ENCODE measurements around the gene SMOC1.

Gene SMOC1

DNA sequence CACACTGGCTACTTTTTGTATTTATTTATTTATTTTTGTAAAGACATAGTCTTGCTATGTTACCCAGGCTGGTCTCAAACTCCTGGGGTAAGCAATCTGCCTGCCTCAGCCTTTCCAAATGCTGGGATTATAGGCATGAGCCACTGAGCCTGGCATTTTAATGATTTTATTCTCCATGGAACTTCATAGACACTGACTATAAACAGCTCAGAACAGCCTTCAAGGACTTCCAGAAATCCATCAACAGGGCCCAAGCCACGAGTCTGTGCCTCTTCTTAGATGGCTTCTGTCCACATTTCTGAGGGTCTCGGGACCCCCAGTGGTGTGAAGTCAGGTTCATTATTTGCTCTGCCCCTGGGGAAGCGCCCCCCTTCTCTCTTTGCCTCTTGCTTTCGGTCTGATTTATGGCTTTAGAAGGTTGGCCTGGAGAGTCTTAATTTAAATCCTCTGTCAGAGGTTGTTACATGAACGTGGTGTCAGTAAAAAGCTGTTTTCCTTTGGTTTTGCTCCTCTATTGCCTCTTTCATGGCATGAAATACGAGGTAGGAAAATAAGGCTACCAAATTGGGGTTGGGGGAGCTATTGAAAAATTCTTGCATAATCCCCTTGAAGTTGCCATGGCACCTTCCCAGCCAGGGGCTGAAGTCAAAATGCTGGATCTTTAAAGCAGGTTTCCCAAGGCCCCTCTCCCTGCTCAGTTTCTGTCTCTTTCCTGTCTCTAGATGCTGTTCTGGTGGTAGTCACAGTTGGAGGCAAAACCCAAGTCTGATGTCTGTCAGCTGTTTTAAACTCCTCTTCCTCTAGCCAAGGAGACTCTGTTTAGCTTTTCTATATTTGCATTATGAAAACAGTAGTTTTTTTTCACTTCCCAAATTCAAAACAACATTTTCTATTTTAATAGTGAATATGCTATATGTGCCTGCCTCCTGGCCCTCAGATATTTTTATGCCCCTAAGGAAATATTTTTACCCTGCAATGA lies 129.4 kb downstream of the SMOC1 start:
- no peak for DNase-seq (ENCODE audit: low read depth in 2 of 2)

DNA sequence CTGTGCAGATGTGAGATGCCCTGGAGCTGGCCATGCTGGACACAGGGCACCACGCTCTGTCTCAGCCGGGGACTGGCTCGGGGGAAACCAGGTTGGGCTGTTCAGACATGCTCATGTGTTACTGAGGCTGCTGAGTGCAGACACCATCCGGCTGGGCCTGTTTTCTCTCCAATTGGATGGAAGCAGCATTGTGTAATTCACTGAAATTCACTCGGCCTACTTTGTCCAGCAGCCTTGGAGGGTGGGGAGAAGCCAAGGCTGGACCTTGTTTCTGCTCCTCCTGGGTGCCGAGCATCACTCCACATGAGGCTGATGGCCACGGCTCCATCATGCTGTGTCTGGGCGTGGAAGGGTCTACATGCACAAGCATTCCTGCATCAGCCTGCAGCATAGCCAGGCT lies 130.7 kb downstream of the SMOC1 start:
- no peak for DNase-seq (ENCODE audit: low read depth in 2 of 2)

DNA sequence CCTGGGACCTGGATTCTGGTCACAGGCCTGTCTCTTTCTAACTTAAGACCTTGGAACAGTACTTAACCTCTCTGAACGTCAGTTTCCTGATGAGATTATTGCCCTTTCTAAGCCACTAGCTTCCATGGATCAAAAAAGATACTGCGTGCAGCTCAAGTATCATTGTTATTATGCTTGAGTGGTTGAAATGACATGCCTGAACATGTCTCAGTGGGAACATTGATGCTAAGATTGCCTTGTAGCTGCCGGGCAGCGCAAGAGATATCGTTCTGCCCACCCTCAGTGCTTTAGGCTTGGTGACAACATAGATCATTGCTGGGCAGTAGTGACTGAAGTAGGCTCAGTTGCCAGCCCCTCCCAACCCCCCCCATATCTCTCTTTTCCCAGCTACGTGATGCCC lies 131.9 kb downstream of the SMOC1 start:
- no peak for DNase-seq (ENCODE audit: low read depth in 2 of 2)

DNA sequence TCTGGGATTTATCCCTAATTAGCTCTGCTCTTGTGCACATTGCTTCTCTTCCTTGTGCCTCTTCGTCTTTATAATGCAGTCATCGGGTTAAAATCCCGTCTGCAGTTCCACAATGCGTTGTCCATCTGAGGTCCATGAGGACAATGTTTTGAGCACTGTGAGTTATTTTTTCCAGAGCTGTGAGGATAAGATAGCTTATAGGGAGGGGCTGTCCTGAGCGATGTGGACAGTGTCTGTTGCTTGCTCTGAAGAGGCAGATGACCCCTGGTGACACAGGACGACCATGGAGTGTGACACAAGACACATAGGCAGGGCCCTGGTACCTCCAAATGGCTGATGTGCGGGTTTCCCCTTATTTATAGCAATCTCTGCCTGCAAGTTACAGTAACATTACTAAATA lies 132.5 kb downstream of the SMOC1 start:
- DNase-seq (ENCODE audit: low read depth in 2 of 2): no peak

DNA sequence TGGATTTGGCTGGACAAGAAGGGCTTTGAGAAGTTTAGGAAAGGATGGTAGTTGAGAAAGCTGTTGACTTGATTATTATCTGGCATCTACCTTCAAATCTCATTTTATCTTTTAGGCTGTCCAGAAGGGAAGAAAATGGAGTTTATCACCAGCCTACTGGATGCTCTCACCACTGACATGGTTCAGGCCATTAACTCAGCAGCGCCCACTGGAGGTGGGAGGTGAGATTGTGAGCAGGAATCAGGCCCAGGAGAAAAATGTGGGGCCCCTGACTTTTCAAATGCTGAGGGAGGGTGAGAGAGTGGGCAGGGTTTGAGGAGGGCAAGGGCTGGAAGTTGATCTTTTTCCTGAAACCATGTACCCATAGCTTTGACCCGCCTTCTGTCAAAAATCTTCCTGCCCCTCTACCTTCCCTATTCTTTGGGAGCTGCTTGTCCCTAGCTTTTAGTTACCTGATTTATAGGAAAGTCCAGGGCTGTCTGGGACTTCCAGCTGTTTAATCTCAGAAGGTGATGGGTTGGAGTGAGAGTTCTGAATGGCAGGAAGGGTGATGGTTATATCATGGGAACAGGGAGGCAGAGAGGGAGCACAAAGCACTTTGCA lies 134.2 kb downstream of the SMOC1 start:
- peak; percentile 23 to 58 for DNase-seq (ENCODE audit: low read depth in 2 of 2)

DNA sequence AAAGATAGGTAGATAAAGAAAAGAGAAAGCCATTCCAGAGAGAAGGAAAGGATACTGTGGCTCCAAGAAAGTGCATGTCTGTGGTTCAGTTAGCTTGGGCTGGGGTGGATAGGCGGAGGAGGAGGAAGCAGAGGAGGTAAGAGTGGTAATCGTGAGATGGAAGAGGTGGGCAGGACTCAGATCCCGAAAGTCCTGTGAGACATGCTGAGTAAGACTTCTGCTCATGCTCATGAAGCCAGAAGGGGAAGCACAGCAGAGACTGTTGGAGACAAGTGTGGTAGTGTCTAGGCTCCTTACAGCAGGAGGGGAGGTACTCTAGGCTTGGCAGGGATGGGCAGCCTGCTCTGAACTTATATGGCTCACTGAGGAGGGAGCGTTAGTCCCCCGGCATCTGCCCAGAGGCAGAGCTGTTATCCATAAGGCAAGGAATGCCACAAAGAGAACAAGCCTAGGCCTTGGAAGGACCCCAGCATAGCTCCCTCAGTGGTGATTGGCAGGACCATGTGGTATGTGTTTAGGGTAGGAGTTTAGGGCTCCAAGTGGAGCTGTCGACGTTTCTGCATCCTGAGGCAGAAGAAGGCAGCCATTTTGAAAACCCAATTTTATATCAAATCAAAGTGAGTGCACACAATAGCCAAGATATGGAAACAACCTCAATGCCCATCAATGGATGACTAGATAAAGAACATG lies 135.3 kb downstream of the SMOC1 start:
- DNase-seq (ENCODE audit: low read depth in 2 of 2): no peak

DNA sequence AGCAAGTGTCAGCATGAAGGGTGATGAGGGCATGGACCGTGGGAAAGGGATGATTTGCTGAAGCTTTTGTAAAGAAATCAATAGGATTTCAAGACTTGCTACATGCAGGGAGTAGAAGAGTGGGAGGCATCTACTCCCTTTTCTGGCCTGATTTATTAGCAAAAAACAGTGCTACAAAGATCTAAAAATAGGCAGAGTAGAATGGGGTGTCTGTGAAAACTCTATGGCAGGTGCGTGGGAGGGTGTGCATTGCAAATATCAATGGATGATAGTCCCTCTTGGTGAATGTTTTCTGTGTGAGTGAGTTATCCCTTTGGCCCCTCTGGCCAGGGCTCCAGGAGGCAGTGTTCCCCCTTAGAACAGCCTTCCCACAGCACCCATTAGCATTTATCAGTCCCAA lies 139.0 kb downstream of the SMOC1 start:
- DNase-seq (ENCODE audit: low read depth in 2 of 2): no peak

DNA sequence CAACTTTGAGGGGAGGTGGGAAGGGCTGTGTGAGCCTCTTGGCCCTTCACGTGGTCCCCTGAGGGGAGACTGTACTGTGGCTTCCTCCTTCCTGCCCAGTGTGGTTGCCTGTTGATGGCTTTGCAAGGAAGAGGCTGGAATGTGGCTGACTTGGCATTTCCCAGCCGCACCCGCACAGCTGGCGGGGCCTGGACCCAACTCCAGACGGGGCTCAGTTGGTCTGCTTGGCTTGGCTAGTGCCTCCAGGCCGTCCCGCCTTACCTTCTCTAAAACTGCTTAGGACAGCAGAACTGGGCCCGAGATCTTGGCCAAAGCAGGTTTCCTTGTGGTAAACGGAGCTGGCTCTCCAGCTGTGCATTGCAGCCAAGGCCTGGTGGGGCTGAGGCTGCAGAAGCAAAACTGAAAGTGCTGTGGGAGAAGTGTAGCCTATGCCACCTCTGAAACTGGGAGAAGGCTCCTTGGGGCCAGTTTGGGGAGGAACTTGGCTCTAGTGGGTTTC lies 139.5 kb downstream of the SMOC1 start:
- no peak for DNase-seq (ENCODE audit: low read depth in 2 of 2)

DNA sequence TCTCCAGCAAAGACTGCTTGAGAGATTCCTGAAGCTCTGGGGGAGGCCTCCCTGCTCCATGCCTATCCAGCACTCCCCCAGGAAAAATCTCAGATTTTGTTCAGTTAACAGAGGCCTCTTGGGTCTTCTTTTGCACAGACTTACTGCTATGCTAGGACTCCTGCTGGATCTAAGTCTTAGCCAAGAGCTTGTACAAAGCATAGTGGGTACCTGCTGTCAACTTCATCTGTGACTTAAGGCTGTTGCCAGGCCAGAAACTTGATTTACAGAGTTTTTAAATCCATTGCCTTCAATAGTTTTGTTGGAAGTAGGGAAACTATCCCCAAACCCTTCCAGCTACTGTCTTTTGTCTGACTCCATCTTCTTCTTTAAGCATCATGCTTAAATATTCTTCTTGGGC lies 140.5 kb downstream of the SMOC1 start:
- DNase-seq (ENCODE audit: low read depth in 2 of 2): no peak

DNA sequence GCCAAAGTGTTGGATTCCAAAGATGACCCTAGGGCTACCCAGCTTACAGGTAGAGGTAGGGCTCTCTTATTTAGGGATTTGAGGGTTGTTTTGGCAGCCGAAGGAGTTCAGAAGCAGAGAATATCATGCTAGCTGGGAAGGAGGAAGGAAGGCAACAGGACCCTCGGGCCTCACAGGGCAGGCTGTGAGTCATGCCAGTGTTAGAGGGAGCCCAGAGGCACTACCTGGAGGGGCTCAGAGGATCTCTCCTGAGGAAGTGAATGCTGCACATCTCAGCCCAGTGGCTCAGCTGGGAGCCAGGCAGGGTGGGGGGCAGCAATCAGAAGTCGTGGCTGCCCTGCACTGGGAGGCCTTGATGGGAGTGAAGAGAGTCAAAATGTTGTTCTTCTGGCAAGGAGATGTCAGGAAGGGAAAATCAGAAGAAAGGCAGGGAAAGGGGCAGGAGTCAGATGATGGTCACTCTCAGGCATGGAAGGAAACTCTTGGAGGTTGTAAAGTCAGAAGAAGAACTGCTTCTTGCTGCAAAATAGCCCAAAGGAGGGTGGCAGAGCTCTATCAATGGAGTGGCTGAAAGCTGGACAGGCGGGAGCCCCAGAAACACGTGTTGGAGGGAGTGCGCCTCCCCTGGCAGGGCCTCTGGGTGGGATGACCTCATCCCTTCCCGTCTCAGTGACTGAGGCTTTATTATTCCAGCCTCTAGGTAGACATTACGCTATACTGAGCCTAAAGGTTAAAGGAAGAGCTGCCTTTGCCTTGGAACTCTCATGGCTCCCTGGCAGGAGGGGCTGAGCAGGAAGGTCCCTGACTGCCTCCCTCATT lies 141.3 kb downstream of the SMOC1 start:
- DNase-seq (ENCODE audit: low read depth in 2 of 2): no peak

DNA sequence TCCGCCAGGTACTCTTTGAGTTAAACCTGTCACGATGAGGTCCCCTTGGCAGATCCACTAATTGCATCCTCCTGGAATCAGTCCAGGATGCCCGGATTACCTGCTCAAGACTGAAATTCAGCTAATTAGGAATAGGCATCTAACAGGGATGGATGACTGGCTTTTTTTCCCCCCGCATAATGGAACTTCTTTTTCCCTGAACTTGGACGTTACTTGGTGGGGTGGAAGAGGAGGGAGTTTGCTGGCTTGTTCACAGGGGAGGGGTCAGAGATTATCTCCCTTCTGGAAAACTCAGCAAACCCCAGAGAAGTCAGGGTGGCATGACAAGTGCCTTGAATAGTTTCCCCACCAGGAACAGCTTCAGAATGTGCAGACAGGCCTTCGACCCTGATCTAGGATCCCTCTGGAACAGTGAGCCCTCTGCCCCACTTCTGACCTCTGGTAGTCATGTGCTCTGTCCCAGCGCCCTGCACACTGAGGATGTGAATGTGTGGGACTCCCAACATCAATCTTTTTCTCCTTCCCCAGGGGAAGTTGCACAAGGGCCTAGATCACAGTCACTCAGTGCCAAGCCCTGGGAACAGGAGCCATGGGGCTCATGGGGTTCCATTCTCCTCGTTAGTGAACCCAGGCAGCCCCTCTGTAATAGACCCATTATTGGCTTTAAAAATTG lies 142.5 kb downstream of the SMOC1 start:
- DNase-seq (ENCODE audit: low read depth in 2 of 2): no peak

DNA sequence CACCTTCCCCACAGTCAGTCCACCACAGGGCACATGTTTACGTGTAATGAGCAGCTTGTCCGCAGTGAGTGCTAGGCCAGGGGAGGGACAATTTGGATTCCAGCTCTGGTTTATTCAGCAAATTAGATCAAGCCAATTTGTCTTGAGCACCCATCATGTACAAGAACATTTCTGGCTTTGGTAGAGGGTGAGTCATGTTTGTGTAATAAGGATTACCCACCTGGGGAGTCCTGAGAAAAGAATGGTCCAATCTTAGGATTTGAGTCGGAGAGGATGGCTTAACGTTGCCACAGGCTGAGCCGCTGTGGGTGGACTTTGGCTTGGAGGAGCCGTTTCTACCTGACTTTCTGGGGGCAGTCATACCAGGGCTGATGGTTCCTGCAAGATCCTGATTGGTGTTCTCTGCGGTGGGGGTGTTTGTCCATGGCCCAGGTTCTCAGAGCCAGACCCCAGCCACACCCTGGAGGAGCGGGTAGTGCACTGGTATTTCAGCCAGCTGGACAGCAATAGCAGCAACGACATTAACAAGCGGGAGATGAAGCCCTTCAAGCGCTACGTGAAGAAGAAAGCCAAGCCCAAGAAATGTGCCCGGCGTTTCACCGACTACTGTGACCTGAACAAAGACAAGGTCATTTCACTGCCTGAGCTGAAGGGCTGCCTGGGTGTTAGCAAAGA lies 143.7 kb downstream of the SMOC1 start:
- DNase-seq (ENCODE audit: low read depth in 2 of 2): no peak

DNA sequence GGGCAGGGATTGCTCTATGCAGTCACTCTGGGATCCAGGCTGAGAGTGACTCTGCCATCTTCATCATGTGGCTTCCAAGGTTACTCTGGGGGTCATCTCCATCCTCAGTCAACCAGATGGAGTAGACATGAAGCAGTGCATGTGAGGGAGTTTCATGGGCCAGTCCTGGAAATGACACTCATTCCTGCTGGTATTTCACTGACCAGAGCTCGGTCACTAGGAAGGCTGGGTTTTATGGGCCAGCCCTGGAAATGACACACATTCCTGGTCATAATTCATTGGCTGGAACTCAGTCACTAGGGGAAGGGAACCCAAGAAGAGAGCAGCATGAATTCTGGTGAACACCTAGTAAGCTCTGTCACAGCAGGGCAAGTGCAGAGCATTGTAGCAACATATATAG lies 144.7 kb downstream of the SMOC1 start:
- no peak for DNase-seq (ENCODE audit: low read depth in 2 of 2)

DNA sequence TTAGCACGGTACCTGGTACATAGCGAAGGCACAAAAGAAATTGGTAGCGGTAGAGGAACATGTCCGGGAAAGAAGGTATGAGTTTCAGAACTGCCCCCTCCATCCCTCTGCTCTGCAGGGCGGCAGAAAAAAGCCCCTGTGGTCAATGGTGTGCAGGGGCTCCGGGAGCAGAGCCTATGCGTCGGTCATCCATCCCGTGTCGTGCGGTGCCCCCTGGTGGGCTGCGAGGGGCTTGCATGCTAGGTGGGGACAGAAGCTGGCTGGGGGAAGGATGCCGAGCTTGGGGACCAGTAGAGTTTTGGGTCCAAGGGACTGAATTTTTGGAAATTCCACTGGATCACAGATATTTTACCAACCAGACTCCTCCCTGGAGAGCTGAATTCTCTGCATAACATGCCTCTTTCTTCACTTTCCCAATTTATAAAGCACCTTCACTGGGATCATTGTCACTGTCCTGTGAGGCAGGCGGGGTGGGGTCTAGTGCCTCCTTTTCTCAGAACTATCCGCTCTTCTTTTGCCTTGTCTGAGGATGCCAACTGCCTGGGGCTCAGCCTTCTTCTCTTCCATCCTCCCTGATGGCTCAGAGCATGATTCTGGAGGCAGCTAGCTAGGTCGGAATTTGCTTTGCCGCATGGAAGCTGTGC lies 148.7 kb downstream of the SMOC1 start:
- DNase-seq (ENCODE audit: low read depth in 2 of 2): peak; percentile 48 to 75

DNA sequence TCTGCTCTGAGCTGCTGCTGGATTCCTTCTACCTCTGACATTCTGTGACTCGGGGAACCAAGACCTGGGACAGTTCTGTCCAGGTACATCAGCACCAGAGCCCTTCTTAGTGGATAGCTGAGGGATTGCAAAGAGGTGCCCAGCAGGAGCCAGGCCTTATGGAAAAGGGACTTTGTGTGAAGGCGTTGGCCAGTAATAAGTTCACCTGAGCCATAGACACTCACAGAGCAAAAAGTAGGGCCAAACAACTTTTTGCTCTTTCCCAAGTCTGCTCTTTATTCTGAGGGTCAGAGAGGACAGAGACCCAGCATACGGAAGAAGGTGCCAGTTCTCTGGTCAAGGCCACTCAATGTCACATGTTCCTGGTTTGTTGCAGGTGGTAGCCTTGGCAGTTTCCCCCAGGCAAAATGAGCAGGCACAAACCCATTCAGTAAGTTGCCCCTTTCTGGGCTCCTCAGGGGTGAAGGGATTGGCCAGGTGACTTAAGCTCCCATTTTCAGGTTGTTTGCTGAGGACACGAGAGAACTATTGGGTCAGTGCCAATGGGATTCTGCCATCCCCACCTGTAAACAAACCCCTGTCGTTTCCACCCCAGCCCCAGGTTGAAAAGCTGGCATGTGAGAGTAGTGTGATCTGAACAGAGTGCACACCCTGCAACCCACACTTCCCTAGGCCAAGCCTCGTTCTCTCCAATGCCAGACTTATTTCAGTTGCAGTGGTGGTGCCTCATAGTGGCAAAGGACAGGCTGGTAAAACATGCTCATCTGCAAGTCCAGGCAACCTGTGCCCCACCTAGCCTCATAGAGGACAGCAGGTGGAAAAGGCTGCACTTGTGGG lies 150.3 kb downstream of the SMOC1 start:
- DNase-seq (ENCODE audit: low read depth in 2 of 2): no peak

DNA sequence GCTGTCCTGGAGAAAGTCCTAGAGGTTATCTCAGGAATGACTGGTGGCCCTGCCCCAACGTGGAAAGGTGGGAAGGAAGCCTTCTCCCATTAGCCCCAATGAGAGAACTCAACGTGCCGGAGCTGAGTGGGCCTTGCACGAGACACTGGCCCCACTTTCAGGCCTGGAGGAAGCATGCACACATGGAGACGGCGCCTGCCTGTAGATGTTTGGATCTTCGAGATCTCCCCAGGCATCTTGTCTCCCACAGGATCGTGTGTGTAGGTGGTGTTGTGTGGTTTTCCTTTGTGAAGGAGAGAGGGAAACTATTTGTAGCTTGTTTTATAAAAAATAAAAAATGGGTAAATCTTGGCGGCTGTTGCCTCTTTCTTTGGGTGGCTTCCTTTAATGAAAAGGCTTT lies 152.8 kb downstream of the SMOC1 start:
- DNase-seq (ENCODE audit: low read depth in 2 of 2): no peak

DNA sequence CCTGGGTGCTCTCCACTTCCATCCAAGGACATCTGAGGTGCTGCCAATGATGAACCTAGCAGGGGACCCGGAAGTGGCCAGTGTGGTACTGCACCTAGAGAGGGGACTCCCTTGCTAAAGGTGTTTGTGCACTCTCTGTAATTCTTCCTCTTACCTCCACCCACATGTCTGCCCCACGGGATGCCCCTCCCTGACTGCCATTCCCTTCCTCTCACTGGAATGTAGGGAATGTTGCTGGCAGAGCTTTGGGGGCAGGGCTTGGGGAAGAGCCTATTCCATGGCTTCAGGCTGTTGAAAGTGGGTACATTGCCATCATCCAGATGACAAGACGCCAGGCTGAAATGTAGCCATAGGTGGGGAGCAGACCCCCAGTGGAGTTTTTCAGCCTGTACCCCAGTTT lies 153.2 kb downstream of the SMOC1 start:
- no peak for DNase-seq (ENCODE audit: low read depth in 2 of 2)

DNA sequence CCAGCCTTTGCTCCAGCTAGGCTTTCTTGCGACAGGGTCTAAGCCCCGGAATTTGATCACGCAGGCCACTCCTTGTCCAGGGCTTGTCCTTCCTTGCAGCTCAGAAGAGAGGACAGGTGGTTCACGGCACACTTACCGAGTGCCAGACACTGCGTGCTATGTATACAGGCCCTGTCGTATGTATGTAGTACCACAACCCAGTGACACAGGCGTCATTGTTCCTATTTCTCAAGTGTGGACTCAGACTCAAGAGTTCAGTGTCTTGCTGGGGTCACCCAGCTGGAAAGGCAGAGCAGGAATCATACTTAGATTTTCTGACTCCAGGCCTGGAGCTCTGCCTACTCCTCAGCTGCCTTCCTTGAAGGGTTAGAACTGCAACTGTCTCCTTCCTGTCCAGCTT lies 153.9 kb downstream of the SMOC1 start:
- DNase-seq (ENCODE audit: low read depth in 2 of 2): no peak

DNA sequence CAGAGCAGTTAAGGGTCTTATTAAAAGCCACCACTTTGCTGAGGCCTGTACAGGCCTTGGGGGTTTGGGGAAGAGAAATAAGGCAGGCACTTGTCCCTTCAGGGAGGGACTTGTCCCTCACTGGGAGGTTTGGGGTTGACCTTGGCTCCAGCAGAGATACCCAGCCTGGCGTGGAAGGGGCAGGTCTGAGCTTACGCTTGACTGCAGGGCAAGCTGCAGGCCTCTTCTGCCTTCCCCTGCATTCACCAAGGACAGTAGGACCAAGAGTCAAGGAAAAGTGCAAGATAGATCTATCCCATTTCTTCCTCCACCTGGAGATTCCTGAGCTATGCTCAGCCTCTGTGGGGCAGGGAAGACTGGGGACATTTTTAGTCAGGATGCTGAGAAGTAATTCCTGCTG lies 154.3 kb downstream of the SMOC1 start:
- no peak for DNase-seq (ENCODE audit: low read depth in 2 of 2)
